K562 (cell line): ENCODE data around the gene TRAF3. TPM values are rescaled to one million over a fixed set of nuclear protein-coding genes. Genes with fewer than 3 reads are reported as not detected.

Source experiments
- ATAC-seq: fragments of 200-7000 bp; cut with Tn5 transposase; 3 replicates; pipeline ENCODE4 v1.9.1; 2020; ENCODE audit warnings: moderate library complexity
- BruUV-seq: library from RNA; stranded (reverse); fragments of 400-500 nt; replicated peaks from 2 replicates; lab custom pipeline; 2021; lab: Mats Ljungman, UMichigan
- CTCF ChIA-PET: fragments of 300-600 bp; formaldehyde crosslinking; extraction: SDS; loops from one replicate; lab custom pipeline; 2021; ENCODE audit warnings: low intra/inter-chr PET ratio; lab: Yijun Ruan, JAX
- POLR2A ChIA-PET: fragments of 300-600, 350-650 bp; sonication (Branson Sonifier 250); formaldehyde crosslinking; extraction: SDS; loops from one replicate; lab custom pipeline; 2021; ENCODE audit warnings: antibody characterized with exemption, inconsistent platforms; lab: Yijun Ruan, JAX
- DNase-seq, 4 experiments: peaks; one replicate each; pipeline versions ENCODE4 v3.0.0 to v3.0.0-alpha.2; 2011 to 2018; ENCODE audit warnings: low spot score in 3 of 4, mixed read lengths in 3 of 4; ENCODE audit errors: extremely low read depth in 1 of 4
- FAIRE-seq: peaks from 2 replicates; lab custom pipeline; 2011; peaks lifted over from hg19 to GRCh38; lab: Jason Lieb, UNC
- H2AFZ ChIP-seq: 2 replicates; pipeline ENCODE4 v1.6.0; 2011; ENCODE audit warnings: low read depth, low read length, control low read depth, inconsistent platforms
- H3K27ac ChIP-seq: fragments of 200-600 bp; 3 replicates; pipeline ENCODE4 v1.8.0; 2011; ENCODE audit warnings: low read depth, mild to moderate bottlenecking, control low read depth, inconsistent platforms, low read length, moderate library complexity, mixed read lengths; ENCODE audit errors: extremely low read depth
- H3K27me3 ChIP-seq, 2 experiments: fragments of 300-600 bp in 1 of 2; 2 replicates in 1 of 2; 3 replicates in 1 of 2; pipeline versions ENCODE4 v1.6.0 to v1.8.0; 2011; ENCODE audit warnings: inconsistent platforms in 2 of 2, low read length in 2 of 2, mild to moderate bottlenecking in 1 of 2, mixed read lengths in 1 of 2, moderate library complexity in 1 of 2; ENCODE audit not compliant: control insufficient read depth in 2 of 2, insufficient read depth in 2 of 2
- H3K36me3 ChIP-seq: fragments of 300-600 bp; 3 replicates; pipeline ENCODE4 v1.8.0; 2011; ENCODE audit warnings: mild to moderate bottlenecking, low read length, inconsistent platforms; ENCODE audit not compliant: control insufficient read depth, insufficient read depth
- H3K4me1 ChIP-seq, 2 experiments: fragments of 200-600 bp in 1 of 2; replicated peaks in 1 of 2; 2 replicates in 1 of 2; 3 replicates in 1 of 2; pipeline versions ENCODE4 v1.5.1 to v1.8.0; 2011; ENCODE audit warnings: inconsistent platforms in 2 of 2, low read length in 2 of 2, mild to moderate bottlenecking in 1 of 2, mixed read lengths in 1 of 2, moderate library complexity in 1 of 2; ENCODE audit not compliant: control insufficient read depth in 2 of 2, insufficient read depth in 2 of 2
- H3K4me2 ChIP-seq: 2 replicates; pipeline ENCODE4 v1.6.1; 2011; ENCODE audit warnings: low read length, control low read depth, inconsistent platforms, mixed read lengths; ENCODE audit not compliant: insufficient read depth
- H3K4me3 ChIP-seq: fragments of 200-600 bp; sonication (generic), shearing (Covaris generic); 2 replicates; pipeline ENCODE4 v1.5.1; 2016; ENCODE audit warnings: control low read depth, inconsistent platforms
- H3K79me2 ChIP-seq: fragments of 200-600 bp; 3 replicates; pipeline ENCODE4 v1.8.0; 2011; ENCODE audit warnings: low read length, inconsistent platforms; ENCODE audit not compliant: control insufficient read depth, insufficient read depth
- H3K9ac ChIP-seq, 2 experiments: 2 replicates each; pipeline versions ENCODE4 v1.6.0 to v1.6.1; 2011; ENCODE audit warnings: low read depth in 2 of 2, low read length in 2 of 2, control low read depth in 1 of 2, inconsistent platforms in 1 of 2, mild to moderate bottlenecking in 1 of 2, mixed read lengths in 1 of 2; ENCODE audit not compliant: insufficient read depth in 1 of 2
- H3K9me1 ChIP-seq: one replicate; pipeline ENCODE4 v1.6.0; 2011; ENCODE audit warnings: inconsistent platforms, mild to moderate bottlenecking, low read length, moderate library complexity; ENCODE audit not compliant: control insufficient read depth, insufficient read depth
- H3K9me3 ChIP-seq: replicated peaks from 2 replicates; pipeline ENCODE4 v1.5.1; 2011; ENCODE audit warnings: low read depth, low read length, inconsistent platforms; ENCODE audit not compliant: control insufficient read depth, insufficient read depth
- H4K20me1 ChIP-seq: replicated peaks from 2 replicates; pipeline ENCODE4 v1.6.1; 2011; ENCODE audit warnings: low read length, inconsistent platforms, mixed read lengths; ENCODE audit not compliant: control insufficient read depth, insufficient read depth
- ATF4 ChIP-seq: fragments of 450-650 bp; formaldehyde crosslinking; IDR thresholded peaks from 2 replicates; pipeline ENCODE4 v1.4.0; 2022; ENCODE audit warnings: mild to moderate bottlenecking, moderate library complexity
- CHD1 ChIP-seq: fragments of 200-600 bp; sonication (generic); IDR thresholded peaks from one replicate; pipeline ENCODE4 v1.6.1; 2012; ENCODE audit warnings: mild to moderate bottlenecking, moderate library complexity, low read length, inconsistent platforms
- NFIX ChIP-seq: fragments of 250-450 bp; sonication (Bioruptor Pico); IDR thresholded peaks from 2 replicates; pipeline ENCODE4 v1.4.0; 2020; ENCODE audit warnings: low read depth, mild to moderate bottlenecking, moderate library complexity
- SPI1 ChIP-seq: IDR thresholded peaks from 2 replicates; pipeline ENCODE4 v1.6.1; 2011; ENCODE audit warnings: low read depth, low read length, control low read depth, borderline replicate concordance
- ZNF740 ChIP-seq, 3 experiments: fragments of 200-800 bp in 1 of 3; sonication (Bioruptor generic) in 1 of 3; sonication (generic) in 1 of 3; formaldehyde crosslinking in 1 of 3; IDR thresholded peaks; 2 replicates each; pipeline versions ENCODE4 v1.6.1 to v1.8.0; 2016 to 2022; ENCODE audit warnings: mild to moderate bottlenecking in 2 of 3, missing compliant biosample characterization in 2 of 3, missing genetic modification characterization in 2 of 3, missing genetic modification reagents in 1 of 3
- ZNF778 ChIP-seq: fragments of 450-650 bp; formaldehyde crosslinking; IDR thresholded peaks from 2 replicates; pipeline ENCODE4 v1.4.0; 2020; ENCODE audit warnings: mild to moderate bottlenecking, moderate library complexity
- WGBS: fragments of 100-300 bp; shearing (Covaris generic); methylation state at CpG from one replicate; pipeline ENCODE4 v1.1.6; 2016; ENCODE audit warnings: low coverage, mixed read lengths; ENCODE audit not compliant: insufficient coverage; ENCODE audit errors: missing lambda C conversion rate; 5-methylcytosine and 5-hydroxymethylcytosine counted together
- in situ Hi-C: fragments of 300-500 bp; cut with MboI; formaldehyde crosslinking; loops from 4 replicates; pipeline ENCODE4 v1.15.0; 2018; ENCODE audit warnings: inconsistent platforms, mixed read lengths
- intact Hi-C: fragments of 100-400 bp; cut with micrococcal nuclease; formaldehyde crosslinking; loops from 2 replicates; pipeline ENCODE4 v1.14.2; 2022
- polyA plus RNA-seq, 8 experiments: library from polyadenylated mRNA; depleted of rRNA in 4 of 8; stranded (reverse) in 5 of 8; unstranded in 3 of 8; fragments of >200 nt; fragmentation: Nextera tagmentation in 2 of 8; fragmentation: Illumina TruSeq in 1 of 8; extraction: Ambion mirVana in 2 of 8; extraction: Trizol in 1 of 8; gene quantifications; 2 replicates each; pipeline versions ENCODE4 v1.2.1 to v1.2.3, GENCODE V29; 2011 to 2014; ENCODE audit warnings: inconsistent platforms in 1 of 8, missing spikeins in 1 of 8
- total RNA-seq, 7 experiments: library from RNA; depleted of rRNA in 6 of 7; stranded (reverse); fragments of >200 nt in 6 of 7; fragmentation: Illumina TruSeq in 2 of 7; extraction: Trizol in 2 of 7; gene quantifications; 2 replicates each; pipeline versions ENCODE4 v1.2.1 to v1.2.3, GENCODE V29; 2011 to 2021; ENCODE audit warnings: low replicate concordance in 1 of 7
- TF ChIP-seq, protein P1 (sequence below): sonication (generic); formaldehyde crosslinking; IDR thresholded peaks from 2 replicates; pipeline ENCODE4 v1.8.0; 2022; ENCODE audit warnings: missing genetic modification reagents, mild to moderate bottlenecking, borderline replicate concordance

Gene TRAF3
- total and polyA plus RNA-seq, 9 of the 15 experiments (the other 6 are each of a cell fraction or from before 2014, with no cell fraction given): 0.52 to 21.3 (median 9.9) TPM

- TF ChIP-seq ATF4 (CRISPR knock-in tag): no peak
Observed at GRCh38 chr14:102891556-102891955, 114.3 kb downstream of the TRAF3 start (continued).

- Histone ChIP-seq H3K4me3 (no peak overlapping the region), H3K27me3 (no peaks in the 10 kb centered on the region), H3K4me1 (no peaks in the 10 kb centered on the region), H3K9me1 (no peaks in the 10 kb centered on the region), H3K79me2 (no peaks in the 10 kb centered on the region), H3K9ac (no peak overlapping the region), H3K27ac (no peak overlapping the region), H4K20me1 (no peaks in the 10 kb centered on the region), H2AFZ (no peak overlapping the region), H3K9me3 (no peaks in the 10 kb centered on the region), H3K4me2 (no peak overlapping the region), H3K36me3 (peaks cover 30% of the 10 kb centered on the region; the same call in 2 of the 3 replicates)
- ChIA-PET POLR2A (interaction anchor here (0.6 kb wide), 1 partner anchor 352 kb away, joined by 5 read pairs; no protein-coding TSS in a partner anchor), CTCF (no interaction called here)
- TF ChIP-seq, protein P1, sequence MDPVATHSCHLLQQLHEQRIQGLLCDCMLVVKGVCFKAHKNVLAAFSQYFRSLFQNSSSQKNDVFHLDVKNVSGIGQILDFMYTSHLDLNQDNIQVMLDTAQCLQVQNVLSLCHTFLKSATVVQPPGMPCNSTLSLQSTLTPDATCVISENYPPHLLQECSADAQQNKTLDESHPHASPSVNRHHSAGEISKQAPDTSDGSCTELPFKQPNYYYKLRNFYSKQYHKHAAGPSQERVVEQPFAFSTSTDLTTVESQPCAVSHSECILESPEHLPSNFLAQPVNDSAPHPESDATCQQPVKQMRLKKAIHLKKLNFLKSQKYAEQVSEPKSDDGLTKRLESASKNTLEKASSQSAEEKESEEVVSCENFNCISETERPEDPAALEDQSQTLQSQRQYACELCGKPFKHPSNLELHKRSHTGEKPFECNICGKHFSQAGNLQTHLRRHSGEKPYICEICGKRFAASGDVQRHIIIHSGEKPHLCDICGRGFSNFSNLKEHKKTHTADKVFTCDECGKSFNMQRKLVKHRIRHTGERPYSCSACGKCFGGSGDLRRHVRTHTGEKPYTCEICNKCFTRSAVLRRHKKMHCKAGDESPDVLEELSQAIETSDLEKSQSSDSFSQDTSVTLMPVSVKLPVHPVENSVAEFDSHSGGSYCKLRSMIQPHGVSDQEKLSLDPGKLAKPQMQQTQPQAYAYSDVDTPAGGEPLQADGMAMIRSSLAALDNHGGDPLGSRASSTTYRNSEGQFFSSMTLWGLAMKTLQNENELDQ (CRISPR knock-in tag): no peak
- TF ChIP-seq ATF4 (CRISPR knock-in tag) (no peak), ZNF778 (CRISPR knock-in tag) (no peak), ZNF740 (CRISPR knock-in tag; IDR thresholded peaks at IDR 0.05) (no peak), ZNF740 (tag; IDR thresholded peaks at IDR 0.05) (no peak), CHD1 (no peak), NFIX (CRISPR knock-in tag) (no peak), SPI1 (no peak)
- BruUV-seq: no TSS peak
- WGBS: 92% methylated on average over 7 of the region's 8 CpGs
- intact Hi-C loops (no loop called here), in situ Hi-C loops (no loop called here)
- ATAC-seq (no peak), FAIRE-seq (no peak), DNase-seq (no peak)
Observed at GRCh38 chr14:102892651-102893050, 115.4 kb downstream of the TRAF3 start.
